ENCODE data around the gene FUNDC1. TPM values are rescaled to one million over a fixed set of nuclear protein-coding genes. Genes with fewer than 3 reads are reported as not detected.

The FUNDC1 gene
- 8.3 and 10.0 TPM in 2 replicates for total RNA-seq

DNA sequence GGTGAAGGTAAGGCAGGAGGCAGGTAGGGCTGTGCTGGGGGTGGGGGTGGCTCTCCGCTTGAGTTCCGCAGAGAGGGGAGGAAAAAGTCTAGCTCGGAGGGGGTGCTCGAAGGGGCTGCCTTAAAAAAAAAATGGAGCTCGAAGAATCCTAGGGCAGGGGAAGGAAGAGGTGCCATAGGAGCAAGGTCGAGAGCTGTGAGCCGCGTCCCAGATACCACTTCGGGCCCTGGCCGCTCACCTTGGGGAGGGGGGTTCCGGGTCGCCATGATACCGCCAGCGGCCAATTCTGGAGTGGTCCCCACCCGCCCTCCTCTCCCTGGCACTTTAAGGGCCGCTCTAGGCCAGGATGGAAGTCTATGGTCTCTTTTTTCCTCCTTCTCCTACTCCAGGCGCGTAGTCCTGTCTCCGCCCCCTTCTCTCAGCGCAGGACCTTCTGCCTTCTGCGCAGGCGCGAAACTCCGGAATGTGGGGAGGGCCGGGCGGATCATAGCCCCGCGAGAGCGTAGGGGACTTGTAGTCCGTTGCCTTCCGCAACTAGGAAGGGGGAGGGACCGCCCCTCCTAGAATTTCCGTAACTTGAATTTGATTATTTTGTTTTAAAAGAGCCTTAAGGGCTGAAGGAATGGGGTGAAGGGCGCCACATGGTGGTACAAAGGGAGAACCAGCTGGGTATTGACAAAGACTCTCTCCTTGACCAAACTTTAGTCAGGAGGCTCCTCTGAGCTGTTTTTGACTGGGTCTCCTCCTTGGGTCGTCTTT lies at the start of gene FUNDC1:
Gene FUNDC1 (minus strand): TSS at position 293 of the 759 bp plus-strand sequence. CDS start 27 bp downstream, at position 266.

Other genes with a start within 250 kb of the FUNDC1 start
- 0.29 and 0.66 TPM in 2 replicates for gene EFHC2, start 199.2 kb downstream of the FUNDC1 start, total RNA-seq